ENCODE results near the gene KAZN.
"Not testable (repeated sequence)": the region's sequence is repeated elsewhere in the genome, so short reads cannot be mapped to it uniquely, and the experiment has no call there.

The KAZN gene

GRCh38 chr1:15128520-15129313 lies 530.2 kb downstream of the KAZN start:
- peak in 5 of 6 experiments; percentile 5 to 45 (median 32) for DNase-seq

GRCh38 chr1:15129944-15130343 lies 531.5 kb downstream of the KAZN start:
- no peak for DNase-seq

GRCh38 chr1:15130607-15131006 lies 532.1 kb downstream of the KAZN start:
- no peak for DNase-seq

- DNase-seq = no peak
These were observed 534.5 kb downstream of the KAZN start for GRCh38 chr1:15132965-15133364.

- no peak for DNase-seq
These were observed 535.8 kb downstream of the KAZN start for GRCh38 chr1:15134285-15134684.

- not testable (repeated sequence) for DNase-seq
These were observed 537.1 kb downstream of the KAZN start for GRCh38 chr1:15135604-15136003.

- no peak for DNase-seq
These were observed 539.3 kb downstream of the KAZN start for GRCh38 chr1:15137809-15138208.

- DNase-seq = no peak
These were observed 541.3 kb downstream of the KAZN start for GRCh38 chr1:15139654-15140350.

GRCh38 chr1:15141935-15142539 lies 543.6 kb downstream of the KAZN start:
- DNase-seq = no peak

- DNase-seq = no peak
These were observed 546.8 kb downstream of the KAZN start for GRCh38 chr1:15145327-15145726.

GRCh38 chr1:15146142-15146680 lies 547.7 kb downstream of the KAZN start:
- no peak for DNase-seq

- DNase-seq = no peak
These were observed 548.5 kb downstream of the KAZN start for GRCh38 chr1:15146971-15147376.

- no peak for DNase-seq
These were observed 549.5 kb downstream of the KAZN start for GRCh38 chr1:15148004-15148403.

GRCh38 chr1:15148475-15148874 lies 550.0 kb downstream of the KAZN start:
- no peak for DNase-seq

- no peak for DNase-seq
These were observed 550.5 kb downstream of the KAZN start for GRCh38 chr1:15148941-15149340.

GRCh38 chr1:15150376-15150775 lies 551.9 kb downstream of the KAZN start:
- no peak for DNase-seq

GRCh38 chr1:15151377-15151806 lies 552.9 kb downstream of the KAZN start:
- DNase-seq = no peak

- DNase-seq = no peak
These were observed 553.4 kb downstream of the KAZN start for GRCh38 chr1:15151871-15152270.

GRCh38 chr1:15152318-15153183 lies 554.1 kb downstream of the KAZN start:
- no peak for DNase-seq

GRCh38 chr1:15153184-15153841 lies 554.8 kb downstream of the KAZN start, which contains the start of gene TMEM51:
Gene TMEM51 (plus strand): TSS chr1:15153747. CDS start chr1:15215088, 61,341 bp downstream.
- DNase-seq = no peak

GRCh38 chr1:15153842-15154479 lies 555.5 kb downstream of the KAZN start:
- DNase-seq = no peak

Data from stimulated activated naive CD4-positive, alpha-beta T cell (primary cell).